Stimulated activated CD4-positive, alpha-beta T cell treated with anti-CD3 and anti-CD28 coated beads, Interleukin-4, amount 100 ng/mL, for 1 hour (primary cell): ENCODE data around the gene BCL2L12.

Experiments used
- DNase-seq: peaks from one replicate; pipeline ENCODE4 v3.0.0-alpha.2; 2020

Gene BCL2L12

GRCh38 chr19:49687150-49687549 lies 21.4 kb downstream of the BCL2L12 start:
- DNase-seq = no peak

GRCh38 chr19:49687566-49688316 lies 22.0 kb downstream of the BCL2L12 start:
- DNase-seq = no peak

- no peak for DNase-seq
These were observed 22.9 kb downstream of the BCL2L12 start for GRCh38 chr19:49688531-49689132.

- peak; percentile 56 for DNase-seq
These were observed 23.7 kb downstream of the BCL2L12 start, which contains the start of gene ADM5 for GRCh38 chr19:49689133-49690078. ADM5 (plus strand) TSS chr19:49689594; CDS start chr19:49689838, 244 bp downstream.

- DNase-seq = no peak
These were observed 24.4 kb downstream of the BCL2L12 start for GRCh38 chr19:49690079-49690655.

- peak; percentile 58 for DNase-seq
These were observed 25.0 kb downstream of the BCL2L12 start, which contains the start of gene CPT1C for GRCh38 chr19:49690656-49691242. CPT1C (plus strand) TSS chr19:49691116; CDS start chr19:49692253, 1,137 bp downstream.

GRCh38 chr19:49691243-49692146 lies 25.8 kb downstream of the BCL2L12 start:
- DNase-seq = peak; percentile 45

GRCh38 chr19:49692147-49692506 lies 26.4 kb downstream of the BCL2L12 start:
- DNase-seq = no peak

- DNase-seq = no peak
These were observed 30.4 kb downstream of the BCL2L12 start for GRCh38 chr19:49696115-49696514.

GRCh38 chr19:49696865-49697264 lies 31.1 kb downstream of the BCL2L12 start:
- DNase-seq = no peak

- DNase-seq = no peak
These were observed 33.6 kb downstream of the BCL2L12 start for GRCh38 chr19:49699364-49699763.

GRCh38 chr19:49700563-49700962 lies 34.8 kb downstream of the BCL2L12 start:
- no peak for DNase-seq

GRCh38 chr19:49701271-49701786 lies 35.6 kb downstream of the BCL2L12 start:
- DNase-seq = no peak

- DNase-seq = no peak
These were observed 39.3 kb downstream of the BCL2L12 start for GRCh38 chr19:49704888-49705642.

GRCh38 chr19:49705919-49706318 lies 40.2 kb downstream of the BCL2L12 start:
- no peak for DNase-seq

- no peak for DNase-seq
These were observed 44.7 kb downstream of the BCL2L12 start for GRCh38 chr19:49710372-49710951.

GRCh38 chr19:49712397-49712859 lies 46.7 kb downstream of the BCL2L12 start:
- DNase-seq = no peak

GRCh38 chr19:49713236-49713845 lies 47.6 kb downstream of the BCL2L12 start:
- DNase-seq = no peak

GRCh38 chr19:49716154-49716553 lies 50.4 kb downstream of the BCL2L12 start:
- DNase-seq = no peak
